GM12878 (cell line): ENCODE measurements around the gene ANTXR2.

ENCODE experiments used
- KDM1A ChIP-seq: fragments of 200-600 bp; sonication (generic); IDR thresholded peaks from 2 replicates; pipeline ENCODE4 v1.6.1; 2016; ENCODE audit warnings: borderline replicate concordance
- MTA2 ChIP-seq: fragments of 450-650 bp; IDR thresholded peaks from 2 replicates; pipeline ENCODE4 v1.6.1; 2016; ENCODE audit warnings: low read depth, mild to moderate bottlenecking, moderate library complexity
- POU2F2 ChIP-seq: IDR thresholded peaks from 3 replicates; pipeline ENCODE4 v1.6.1; 2011; ENCODE audit warnings: low read depth, mild to moderate bottlenecking, low read length, borderline replicate concordance
- SREBF2 ChIP-seq: IDR thresholded peaks from 2 replicates; pipeline ENCODE4 v1.6.1; 2012; ENCODE audit warnings: mild to moderate bottlenecking, low read length
- TAF1 ChIP-seq: IDR thresholded peaks from 2 replicates; pipeline ENCODE4 v1.6.1; 2011; ENCODE audit warnings: mild to moderate bottlenecking, low read depth, low read length, borderline replicate concordance
- TF ChIP-seq, protein P1 (sequence below), 3 experiments: IDR thresholded peaks in 2 of 3; conservative IDR thresholded peaks in 1 of 3; 2 replicates each; pipeline ENCODE4 v1.5.1; 2011; ENCODE audit warnings: low read depth in 3 of 3, low read length in 3 of 3, mild to moderate bottlenecking in 3 of 3, control low read depth in 2 of 3, moderate library complexity in 2 of 3, inconsistent platforms in 1 of 3, mixed read lengths in 1 of 3; ENCODE audit not compliant: control insufficient read depth in 2 of 3, insufficient read depth in 1 of 3; ENCODE audit errors: extremely low read depth in 1 of 3
- TF ChIP-seq, protein P2 (sequence below): IDR thresholded peaks from 2 replicates; pipeline ENCODE4 v1.6.1; 2011; ENCODE audit warnings: borderline replicate concordance, low read depth, mild to moderate bottlenecking, moderate library complexity, low read length; ENCODE audit not compliant: insufficient read depth, poor library complexity, severe bottlenecking
- TF ChIP-seq, protein P3 (sequence below): fragments of 450-650 bp; IDR thresholded peaks from 2 replicates; pipeline ENCODE4 v1.6.1; 2016; ENCODE audit warnings: mild to moderate bottlenecking

DNA sequence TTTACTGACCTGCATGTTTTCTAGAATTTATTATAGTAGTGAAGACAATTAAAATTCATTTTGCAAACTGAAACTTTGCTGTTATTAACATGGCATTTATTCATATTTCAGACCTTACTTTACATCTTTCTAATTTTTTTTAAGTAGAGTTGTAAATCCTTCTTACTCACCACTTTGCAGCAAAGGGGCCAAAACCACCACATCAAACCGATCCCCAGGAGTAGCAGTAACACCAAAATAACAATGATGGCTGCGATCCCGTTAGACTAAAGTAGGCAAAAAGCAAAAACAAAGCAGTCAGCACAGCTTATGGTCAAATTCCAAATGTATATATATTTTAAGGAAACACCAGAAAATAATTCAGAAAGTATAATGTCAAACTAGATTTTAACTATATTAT, 64.7 kb downstream of the ANTXR2 start:
- TF ChIP-seq, protein P1, sequence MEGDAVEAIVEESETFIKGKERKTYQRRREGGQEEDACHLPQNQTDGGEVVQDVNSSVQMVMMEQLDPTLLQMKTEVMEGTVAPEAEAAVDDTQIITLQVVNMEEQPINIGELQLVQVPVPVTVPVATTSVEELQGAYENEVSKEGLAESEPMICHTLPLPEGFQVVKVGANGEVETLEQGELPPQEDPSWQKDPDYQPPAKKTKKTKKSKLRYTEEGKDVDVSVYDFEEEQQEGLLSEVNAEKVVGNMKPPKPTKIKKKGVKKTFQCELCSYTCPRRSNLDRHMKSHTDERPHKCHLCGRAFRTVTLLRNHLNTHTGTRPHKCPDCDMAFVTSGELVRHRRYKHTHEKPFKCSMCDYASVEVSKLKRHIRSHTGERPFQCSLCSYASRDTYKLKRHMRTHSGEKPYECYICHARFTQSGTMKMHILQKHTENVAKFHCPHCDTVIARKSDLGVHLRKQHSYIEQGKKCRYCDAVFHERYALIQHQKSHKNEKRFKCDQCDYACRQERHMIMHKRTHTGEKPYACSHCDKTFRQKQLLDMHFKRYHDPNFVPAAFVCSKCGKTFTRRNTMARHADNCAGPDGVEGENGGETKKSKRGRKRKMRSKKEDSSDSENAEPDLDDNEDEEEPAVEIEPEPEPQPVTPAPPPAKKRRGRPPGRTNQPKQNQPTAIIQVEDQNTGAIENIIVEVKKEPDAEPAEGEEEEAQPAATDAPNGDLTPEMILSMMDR (IDR thresholded peaks at IDR 0.05 in 2 of 3, conservative IDR thresholded peaks at IDR 0.05 in 1 of 3; ENCODE audit: control insufficient read depth in 2 of 3, extremely low read depth in 1 of 3, insufficient read depth in 1 of 3, low read depth in 3 of 3, low read length in 3 of 3): no peak
- TF ChIP-seq SREBF2 (no peak), TAF1 (no peak), MTA2 (no peak), POU2F2 (no peak), KDM1A (no peak)
- TF ChIP-seq, protein P2, sequence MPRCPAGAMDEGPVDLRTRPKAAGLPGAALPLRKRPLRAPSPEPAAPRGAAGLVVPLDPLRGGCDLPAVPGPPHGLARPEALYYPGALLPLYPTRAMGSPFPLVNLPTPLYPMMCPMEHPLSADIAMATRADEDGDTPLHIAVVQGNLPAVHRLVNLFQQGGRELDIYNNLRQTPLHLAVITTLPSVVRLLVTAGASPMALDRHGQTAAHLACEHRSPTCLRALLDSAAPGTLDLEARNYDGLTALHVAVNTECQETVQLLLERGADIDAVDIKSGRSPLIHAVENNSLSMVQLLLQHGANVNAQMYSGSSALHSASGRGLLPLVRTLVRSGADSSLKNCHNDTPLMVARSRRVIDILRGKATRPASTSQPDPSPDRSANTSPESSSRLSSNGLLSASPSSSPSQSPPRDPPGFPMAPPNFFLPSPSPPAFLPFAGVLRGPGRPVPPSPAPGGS: no peak
- TF ChIP-seq, protein P3, sequence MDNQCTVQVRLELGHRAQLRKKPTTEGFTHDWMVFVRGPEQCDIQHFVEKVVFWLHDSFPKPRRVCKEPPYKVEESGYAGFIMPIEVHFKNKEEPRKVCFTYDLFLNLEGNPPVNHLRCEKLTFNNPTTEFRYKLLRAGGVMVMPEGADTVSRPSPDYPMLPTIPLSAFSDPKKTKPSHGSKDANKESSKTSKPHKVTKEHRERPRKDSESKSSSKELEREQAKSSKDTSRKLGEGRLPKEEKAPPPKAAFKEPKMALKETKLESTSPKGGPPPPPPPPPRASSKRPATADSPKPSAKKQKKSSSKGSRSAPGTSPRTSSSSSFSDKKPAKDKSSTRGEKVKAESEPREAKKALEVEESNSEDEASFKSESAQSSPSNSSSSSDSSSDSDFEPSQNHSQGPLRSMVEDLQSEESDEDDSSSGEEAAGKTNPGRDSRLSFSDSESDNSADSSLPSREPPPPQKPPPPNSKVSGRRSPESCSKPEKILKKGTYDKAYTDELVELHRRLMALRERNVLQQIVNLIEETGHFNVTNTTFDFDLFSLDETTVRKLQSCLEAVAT: no peak
